OCI-LY1 (cell line): Measurements from ENCODE around the gene MT1E.

Experiments used
- H2AFZ ChIP-seq: fragments of 200-600 bp; sonication (generic), shearing (Covaris generic); 2 replicates; pipeline ENCODE4 v1.6.0; 2014; ENCODE audit warnings: antibody characterized with exemption, mild to moderate bottlenecking, low read length
- H3F3A ChIP-seq: fragments of 200-600 bp; sonication (generic), shearing (Covaris generic); 2 replicates; pipeline ENCODE4 v1.6.0; 2014; ENCODE audit warnings: mild to moderate bottlenecking, antibody characterized with exemption, low read length, moderate library complexity; ENCODE audit not compliant: insufficient read depth
- H3K27ac ChIP-seq: fragments of 200-600 bp; sonication (generic); 2 replicates; pipeline ENCODE4 v1.5.1; 2014; ENCODE audit warnings: low read length, mixed run types, mild to moderate bottlenecking, low read depth; ENCODE audit not compliant: poor library complexity, severe bottlenecking
- H3K27me3 ChIP-seq: fragments of 200-600 bp; sonication (generic); 2 replicates; pipeline ENCODE4 v1.6.0; 2014; ENCODE audit warnings: antibody characterized with exemption, mild to moderate bottlenecking, low read length, moderate library complexity; ENCODE audit not compliant: insufficient read depth
- H3K36me3 ChIP-seq: fragments of 200-600 bp; sonication (generic); 2 replicates; pipeline ENCODE4 v1.6.1; 2014; ENCODE audit warnings: mild to moderate bottlenecking, antibody characterized with exemption, low read length, moderate library complexity, mixed read lengths; ENCODE audit not compliant: insufficient read depth
- H3K4me1 ChIP-seq: fragments of 200-600 bp; sonication (generic); 2 replicates; pipeline ENCODE4 v1.5.1; 2014; ENCODE audit warnings: mild to moderate bottlenecking, low read length, moderate library complexity; ENCODE audit not compliant: insufficient read depth, severe bottlenecking
- H3K4me2 ChIP-seq: fragments of 200-600 bp; sonication (generic), shearing (Covaris generic); 2 replicates; pipeline ENCODE4 v1.6.1; 2014; ENCODE audit warnings: low read length
- H3K4me3 ChIP-seq: fragments of 200-600 bp; sonication (generic); 2 replicates; pipeline ENCODE4 v1.5.1; 2014; ENCODE audit warnings: low read length, low read depth, mild to moderate bottlenecking, mixed read lengths; ENCODE audit not compliant: poor library complexity, severe bottlenecking
- H3K79me2 ChIP-seq: fragments of 200-600 bp; shearing (Covaris generic); 2 replicates; pipeline ENCODE4 v1.6.1; 2016; ENCODE audit warnings: mixed run types, low read length, mixed read lengths; ENCODE audit not compliant: insufficient read depth
- H3K9ac ChIP-seq: fragments of 200-600 bp; sonication (generic), shearing (Covaris generic); 2 replicates; pipeline ENCODE4 v1.6.1; 2014; ENCODE audit warnings: mild to moderate bottlenecking, low read length, mixed read lengths
- H3K9me2 ChIP-seq: fragments of 200-600 bp; sonication (generic), shearing (Covaris generic); 2 replicates; pipeline ENCODE4 v1.6.1; 2014; ENCODE audit warnings: low read depth, mild to moderate bottlenecking, low read length, mixed read lengths
- H3K9me3 ChIP-seq: fragments of 200-600 bp; shearing (Covaris generic); 2 replicates; pipeline ENCODE4 v1.6.1; 2014; ENCODE audit warnings: low read length, mixed read lengths
- H4K20me1 ChIP-seq: fragments of 200-600 bp; sonication (generic), shearing (Covaris generic); 2 replicates; pipeline ENCODE4 v1.6.0; 2016; ENCODE audit warnings: mild to moderate bottlenecking, low read length; ENCODE audit not compliant: insufficient read depth
- CTCF ChIP-seq: fragments of 200-600 bp; sonication (generic), shearing (Covaris generic); IDR thresholded peaks from 2 replicates; pipeline ENCODE4 v1.5.1; 2017; ENCODE audit warnings: mild to moderate bottlenecking, antibody characterized with exemption, low read length, moderate library complexity, mixed read lengths
- EZH2 ChIP-seq: fragments of 200-600 bp; sonication (generic), shearing (Covaris generic); IDR thresholded peaks from 2 replicates; pipeline ENCODE4 v1.8.0; 2017; ENCODE audit warnings: borderline replicate concordance, mixed run types, mild to moderate bottlenecking, antibody characterized with exemption, low read length, moderate library complexity, mixed read lengths

The MT1E gene

GRCh38 chr16:56600398-56600999 is 25.1 kb upstream of the MT1E start:
- Histone ChIP-seq H3K36me3 (no peaks in the 10 kb centered on the region), H3K9me3 (no peaks in the 10 kb centered on the region), H3K9me2 (no peaks in the 10 kb centered on the region), H3F3A (no peaks in the 10 kb centered on the region), H3K4me2 (no peak overlapping the region), H3K4me3 (no peak overlapping the region), H3K9ac (no peak overlapping the region), H3K79me2 (no peaks in the 10 kb centered on the region), H2AFZ (no peak overlapping the region), H3K27ac (no peak overlapping the region), H3K4me1 (no peaks in the 10 kb centered on the region), H3K27me3 (no peaks in the 10 kb centered on the region), H4K20me1 (no peaks in the 10 kb centered on the region)
- TF ChIP-seq EZH2: no peak
- TF ChIP-seq CTCF: peak; percentile 71

GRCh38 chr16:56601325-56601724 is 24.3 kb upstream of the MT1E start:
- H3K27ac ChIP-seq: no peak overlapping the region
- H3K9ac ChIP-seq: no peak overlapping the region
- no peaks in the 10 kb centered on the region for H3K79me2 ChIP-seq
- H3K27me3 ChIP-seq: no peaks in the 10 kb centered on the region
- no peaks in the 10 kb centered on the region for H3F3A ChIP-seq
- no peak overlapping the region for H3K4me3 ChIP-seq
- H3K9me3 ChIP-seq: no peaks in the 10 kb centered on the region
- TF ChIP-seq CTCF: no peak
- TF ChIP-seq EZH2: no peak
- no peaks in the 10 kb centered on the region for H3K36me3 ChIP-seq
- no peaks in the 10 kb centered on the region for H3K9me2 ChIP-seq
- H2AFZ ChIP-seq: no peak overlapping the region
- H4K20me1 ChIP-seq: no peaks in the 10 kb centered on the region
- H3K4me1 ChIP-seq: no peaks in the 10 kb centered on the region
- H3K4me2 ChIP-seq: no peak overlapping the region

- TF ChIP-seq CTCF (no peak), EZH2 (no peak)
- H2AFZ ChIP-seq: no peak overlapping the region
These were observed 22.0 kb upstream of the MT1E start for GRCh38 chr16:56603589-56603988.

More at GRCh38 chr16:56603589-56603988, 22.0 kb upstream of the MT1E start:
- Histone ChIP-seq H3K4me3 (no peak overlapping the region), H3K4me2 (no peak overlapping the region), H3K9ac (no peak overlapping the region), H3K36me3 (no peaks in the 10 kb centered on the region), H3K27ac (no peak overlapping the region), H3K27me3 (no peaks in the 10 kb centered on the region), H4K20me1 (no peaks in the 10 kb centered on the region), H3F3A (no peaks in the 10 kb centered on the region), H3K9me3 (no peaks in the 10 kb centered on the region), H3K79me2 (no peaks in the 10 kb centered on the region), H3K4me1 (peaks cover 8% of the 10 kb centered on the region), H3K9me2 (no peaks in the 10 kb centered on the region)
